Stimulated activated CD8-positive, alpha-beta memory T cell treated with anti-CD3 and anti-CD28 coated beads, Interleukin-15, amount 100 ng/mL, for 48 hours (primary cell): ENCODE data around the gene GLB1L.

Experiments
- DNase-seq, 2 donors: peaks; one replicate each; pipeline ENCODE4 v3.0.0-alpha.2; 2020; ENCODE audit warnings: low read depth in 2 of 2

GLB1L gene

GRCh38 chr2:219252900-219253752, 7.9 kb upstream of the GLB1L start, which contains the start of gene TUBA4B:
TUBA4B (plus strand) TSS chr2:219253243; CDS start chr2:219253408, 165 bp downstream.
- DNase-seq, result no peak

- no peak for DNase-seq
Observed at GRCh38 chr2:219252570-219252899, 7.3 kb upstream of the GLB1L start.

- no peak for DNase-seq
Observed at GRCh38 chr2:219252084-219252483, 6.8 kb upstream of the GLB1L start.

GRCh38 chr2:219251656-219252055, 6.4 kb upstream of the GLB1L start:
- DNase-seq, result no peak

- no peak for DNase-seq
Observed at GRCh38 chr2:219250049-219250781, 5.0 kb upstream of the GLB1L start.

GRCh38 chr2:219249203-219249980, 4.1 kb upstream of the GLB1L start:
- DNase-seq, result no peak

GRCh38 chr2:219248845-219249202, 3.6 kb upstream of the GLB1L start:
- DNase-seq, result no peak

GRCh38 chr2:219247678-219248642, 2.7 kb upstream of the GLB1L start:
- peak; percentile 53 to 63 for DNase-seq

GRCh38 chr2:219246559-219246958, 1.3 kb upstream of the GLB1L start:
- no peak for DNase-seq

- no peak for DNase-seq
Observed at GRCh38 chr2:219245899-219246230, 621 bp upstream of the GLB1L start.

GRCh38 chr2:219244789-219245147, 476 bp downstream of the GLB1L start:
- DNase-seq, result no peak

- DNase-seq, result no peak
Observed at GRCh38 chr2:219243291-219243761, 1.9 kb downstream of the GLB1L start.

GRCh38 chr2:219234331-219234730, 10.9 kb downstream of the GLB1L start:
- no peak for DNase-seq

GRCh38 chr2:219230059-219230540, 15.1 kb downstream of the GLB1L start:
- no peak for DNase-seq

GRCh38 chr2:219229305-219230058, 15.8 kb downstream of the GLB1L start, which contains the start of the genes ANKZF1 and ATG9A:
ANKZF1 (plus strand) TSS chr2:219229806; CDS start chr2:219230258, 452 bp downstream.
ATG9A (minus strand) TSS chr2:219229636; CDS start chr2:219228024, 1,612 bp downstream.
- peak; percentile 99 for DNase-seq

- no peak for DNase-seq
Observed at GRCh38 chr2:219228911-219229304, 16.3 kb downstream of the GLB1L start.

- DNase-seq, result no peak
Observed at GRCh38 chr2:219228041-219228910, 17.0 kb downstream of the GLB1L start.

GRCh38 chr2:219225350-219225749, 19.9 kb downstream of the GLB1L start:
- no peak for DNase-seq
